Measurements from ENCODE around the gene MBNL2. TPM values are rescaled to one million over a fixed set of nuclear protein-coding genes. Genes with fewer than 3 reads are reported as not detected.

MBNL2 gene
- total RNA-seq, 4 donors from 2014 or later: 50.7 to 115 (median 72.0) TPM

DNA sequence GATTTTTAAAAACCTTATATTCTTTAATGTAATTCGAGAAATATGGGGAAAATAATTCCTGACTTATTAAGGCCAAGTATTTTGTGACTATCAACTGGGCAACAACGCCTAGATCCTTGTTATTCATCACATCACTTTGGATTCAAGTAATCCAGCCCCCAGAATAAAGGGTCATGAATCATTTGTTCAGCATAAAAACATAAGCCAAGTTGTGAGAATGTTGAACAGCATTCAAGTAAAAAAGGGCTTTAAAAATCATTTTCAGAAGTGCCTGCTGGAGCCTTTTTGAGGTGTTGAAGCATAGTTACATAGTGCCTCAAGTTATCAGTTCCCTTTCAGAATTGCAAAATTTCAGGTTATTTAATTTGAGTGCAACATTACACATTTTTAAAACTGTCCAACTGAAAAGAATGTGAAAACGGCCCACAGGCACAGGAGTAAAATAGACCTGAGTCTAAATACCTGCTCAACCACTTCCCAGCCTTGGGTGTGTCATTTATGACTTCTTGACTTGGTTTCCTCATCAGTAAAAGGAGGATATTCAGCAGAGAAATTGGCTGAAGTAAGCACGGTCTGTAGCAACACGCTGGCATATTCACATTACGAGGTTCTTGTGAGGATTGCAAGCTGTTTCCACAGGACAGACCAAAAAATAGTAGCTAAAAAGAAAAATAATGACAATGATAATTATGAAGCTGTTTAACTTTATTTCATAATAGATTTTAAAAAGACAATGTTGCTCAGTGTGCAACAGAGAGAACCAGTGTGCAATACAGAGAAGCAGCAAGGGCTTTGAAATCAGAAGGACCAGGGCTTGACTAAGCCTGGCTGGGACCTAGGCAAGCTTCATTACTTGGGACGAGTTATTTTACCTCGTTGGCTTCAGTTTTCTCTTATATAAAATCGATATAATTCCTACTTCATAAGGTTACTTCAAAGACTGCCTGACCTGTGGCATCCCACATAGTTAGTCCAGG lies 56.6 kb downstream of the MBNL2 start:
- peaks cover 7 to 39% of the 10 kb centered on the region in 2 donors for H3K4me1 ChIP-seq
- H3K36me3 ChIP-seq: no peaks in the 10 kb centered on the region
- H3K9me3 ChIP-seq: no peaks in the 10 kb centered on the region
- no peaks in the 10 kb centered on the region for H3K27me3 ChIP-seq
- no peak for TF ChIP-seq POLR2A (IDR thresholded peaks at IDR 0.05)
- TF ChIP-seq, protein P1, sequence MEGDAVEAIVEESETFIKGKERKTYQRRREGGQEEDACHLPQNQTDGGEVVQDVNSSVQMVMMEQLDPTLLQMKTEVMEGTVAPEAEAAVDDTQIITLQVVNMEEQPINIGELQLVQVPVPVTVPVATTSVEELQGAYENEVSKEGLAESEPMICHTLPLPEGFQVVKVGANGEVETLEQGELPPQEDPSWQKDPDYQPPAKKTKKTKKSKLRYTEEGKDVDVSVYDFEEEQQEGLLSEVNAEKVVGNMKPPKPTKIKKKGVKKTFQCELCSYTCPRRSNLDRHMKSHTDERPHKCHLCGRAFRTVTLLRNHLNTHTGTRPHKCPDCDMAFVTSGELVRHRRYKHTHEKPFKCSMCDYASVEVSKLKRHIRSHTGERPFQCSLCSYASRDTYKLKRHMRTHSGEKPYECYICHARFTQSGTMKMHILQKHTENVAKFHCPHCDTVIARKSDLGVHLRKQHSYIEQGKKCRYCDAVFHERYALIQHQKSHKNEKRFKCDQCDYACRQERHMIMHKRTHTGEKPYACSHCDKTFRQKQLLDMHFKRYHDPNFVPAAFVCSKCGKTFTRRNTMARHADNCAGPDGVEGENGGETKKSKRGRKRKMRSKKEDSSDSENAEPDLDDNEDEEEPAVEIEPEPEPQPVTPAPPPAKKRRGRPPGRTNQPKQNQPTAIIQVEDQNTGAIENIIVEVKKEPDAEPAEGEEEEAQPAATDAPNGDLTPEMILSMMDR (IDR thresholded peaks at IDR 0.05): no peak
- intact Hi-C loops (cut with DNase I; ENCODE audit: low total_unique reads): no loop called here
- DNase-seq: no peak
- H3K4me3 ChIP-seq: no peak overlapping the region
- peak overlapping the region; percentile 67 to 82 for H3K27ac ChIP-seq

GRCh38 chr13:97279913-97280312 lies 57.8 kb downstream of the MBNL2 start:
- TF ChIP-seq, protein P1 (IDR thresholded peaks at IDR 0.05): no peak
- no peak for TF ChIP-seq POLR2A (IDR thresholded peaks at IDR 0.05)
- no peaks in the 10 kb centered on the region for H3K9me3 ChIP-seq
- no peaks in the 10 kb centered on the region for H3K36me3 ChIP-seq
- intact Hi-C loops (cut with DNase I; ENCODE audit: low total_unique reads): no loop called here
- DNase-seq: no peak
- H3K27me3 ChIP-seq: no peaks in the 10 kb centered on the region
- H3K4me3 ChIP-seq: no peak overlapping the region
- H3K27ac ChIP-seq: peak overlapping the region; percentile 67 to 82
- H3K4me1 ChIP-seq: peaks cover 7 to 38% of the 10 kb centered on the region in 2 donors

- Histone ChIP-seq H3K4me1 (peaks cover 7 to 38% of the 10 kb centered on the region in 2 donors), H3K9me3 (no peaks in the 10 kb centered on the region), H3K27ac (peak overlapping the region; percentile 67 to 82), H3K27me3 (no peaks in the 10 kb centered on the region), H3K36me3 (no peaks in the 10 kb centered on the region), H3K4me3 (no peak overlapping the region)
- DNase-seq: no peak
- TF ChIP-seq POLR2A (IDR thresholded peaks at IDR 0.05): no peak
- TF ChIP-seq, protein P1 (IDR thresholded peaks at IDR 0.05): no peak
- intact Hi-C loops (cut with DNase I; ENCODE audit: low total_unique reads): no loop called here
Measured at GRCh38 chr13:97280478-97280877, 58.3 kb downstream of the MBNL2 start.

DNA sequence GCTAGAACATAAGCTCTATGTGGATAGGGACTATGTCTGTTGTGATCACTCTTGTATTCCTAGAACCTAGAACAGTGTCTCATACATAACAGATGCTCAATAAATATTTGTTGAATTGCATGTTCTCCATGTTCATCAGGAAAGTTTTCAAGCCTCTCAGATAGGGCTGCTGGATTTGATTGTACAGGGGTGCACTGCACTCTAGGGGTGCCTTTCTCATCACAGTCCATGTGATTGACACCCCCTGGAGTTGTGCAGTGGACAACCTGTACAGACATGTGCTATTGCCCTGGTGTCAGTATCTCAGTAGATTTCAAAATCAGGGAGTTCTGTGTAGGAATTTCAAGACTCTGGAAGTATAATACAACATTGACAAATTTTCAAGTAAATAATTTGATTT lies 58.9 kb downstream of the MBNL2 start:
- intact Hi-C loops (cut with DNase I; ENCODE audit: low total_unique reads): no loop called here
- no peak for DNase-seq
- H3K27ac ChIP-seq: peak overlapping the region; percentile 67 to 82
- H3K27me3 ChIP-seq: no peaks in the 10 kb centered on the region
- H3K36me3 ChIP-seq: no peaks in the 10 kb centered on the region
- TF ChIP-seq, protein P1 (IDR thresholded peaks at IDR 0.05): no peak
- no peak for TF ChIP-seq POLR2A (IDR thresholded peaks at IDR 0.05)
- H3K4me3 ChIP-seq: no peak overlapping the region
- H3K4me1 ChIP-seq: peaks cover 7 to 38% of the 10 kb centered on the region in 2 donors
- no peaks in the 10 kb centered on the region for H3K9me3 ChIP-seq

- TF ChIP-seq, protein P1 (IDR thresholded peaks at IDR 0.05): no peak
- TF ChIP-seq POLR2A (IDR thresholded peaks at IDR 0.05): no peak
- DNase-seq: no peak
- no peak overlapping the region for H3K4me3 ChIP-seq
- H3K9me3 ChIP-seq: no peaks in the 10 kb centered on the region
- intact Hi-C loops (cut with DNase I; ENCODE audit: low total_unique reads): no loop called here
- H3K36me3 ChIP-seq: no peaks in the 10 kb centered on the region
- H3K27ac ChIP-seq: no peak overlapping the region
- H3K27me3 ChIP-seq: no peaks in the 10 kb centered on the region
- H3K4me1 ChIP-seq: peaks cover 7 to 31% of the 10 kb centered on the region in 2 donors
Measured at GRCh38 chr13:97282705-97283104, 60.6 kb downstream of the MBNL2 start.

All from uterus (tissue), 4 donors.